ENCODE data around the gene PCYOX1L.
A peak's percentile ranks its signal among the peaks of the same experiment; 100 is the strongest.

PCYOX1L gene

GRCh38 chr5:149367249-149367971 is 9.6 kb downstream of the PCYOX1L start:
- DNase-seq (ENCODE audit: low read depth in 2 of 3, low spot score in 1 of 3), result peak in 2 of 3 donors; percentile 42 to 54

GRCh38 chr5:149367972-149368645 is 10.3 kb downstream of the PCYOX1L start:
- no peak for DNase-seq (ENCODE audit: low read depth in 2 of 3, low spot score in 1 of 3)

- no peak for DNase-seq (ENCODE audit: low read depth in 2 of 3, low spot score in 1 of 3)
Observed at GRCh38 chr5:149370878-149371277, 13.0 kb downstream of the PCYOX1L start.

GRCh38 chr5:149371296-149371962 is 13.6 kb downstream of the PCYOX1L start:
- DNase-seq (ENCODE audit: low read depth in 2 of 3, low spot score in 1 of 3), result peak; percentile 27 to 64 (median 47)

GRCh38 chr5:149372076-149372795 is 14.4 kb downstream of the PCYOX1L start:
- DNase-seq (ENCODE audit: low read depth in 2 of 3, low spot score in 1 of 3), result no peak

GRCh38 chr5:149372932-149373331 is 15.1 kb downstream of the PCYOX1L start:
- no peak for DNase-seq (ENCODE audit: low read depth in 2 of 3, low spot score in 1 of 3)

GRCh38 chr5:149374303-149374702 is 16.5 kb downstream of the PCYOX1L start:
- DNase-seq (ENCODE audit: low read depth in 2 of 3, low spot score in 1 of 3), result no peak

GRCh38 chr5:149374801-149375200 is 17.0 kb downstream of the PCYOX1L start:
- DNase-seq (ENCODE audit: low read depth in 2 of 3, low spot score in 1 of 3), result no peak

GRCh38 chr5:149375434-149375833 is 17.6 kb downstream of the PCYOX1L start:
- no peak for DNase-seq (ENCODE audit: low read depth in 2 of 3, low spot score in 1 of 3)

GRCh38 chr5:149376104-149376503 is 18.3 kb downstream of the PCYOX1L start:
- no peak for DNase-seq (ENCODE audit: low read depth in 2 of 3, low spot score in 1 of 3)

GRCh38 chr5:149376711-149377447 is 19.0 kb downstream of the PCYOX1L start:
- no peak for DNase-seq (ENCODE audit: low read depth in 2 of 3, low spot score in 1 of 3)

GRCh38 chr5:149378241-149378820 is 20.5 kb downstream of the PCYOX1L start:
- no peak for DNase-seq (ENCODE audit: low read depth in 2 of 3, low spot score in 1 of 3)

GRCh38 chr5:149379177-149379761 is 21.4 kb downstream of the PCYOX1L start, which contains the start of gene IL17B:
Gene IL17B (minus strand): TSS chr5:149379292. CDS start chr5:149379225, 67 bp downstream.
- DNase-seq (ENCODE audit: low read depth in 2 of 3, low spot score in 1 of 3), result no peak

GRCh38 chr5:149379818-149380374 is 22.1 kb downstream of the PCYOX1L start:
- DNase-seq (ENCODE audit: low read depth in 2 of 3, low spot score in 1 of 3), result no peak

GRCh38 chr5:149380466-149381121 is 22.7 kb downstream of the PCYOX1L start:
- no peak for DNase-seq (ENCODE audit: low read depth in 2 of 3, low spot score in 1 of 3)

- DNase-seq (ENCODE audit: low read depth in 2 of 3, low spot score in 1 of 3), result no peak
Observed at GRCh38 chr5:149381261-149381985, 23.6 kb downstream of the PCYOX1L start.

- DNase-seq (ENCODE audit: low read depth in 2 of 3, low spot score in 1 of 3), result peak; percentile 56 to 76 (median 63)
Observed at GRCh38 chr5:149381986-149382338, 24.1 kb downstream of the PCYOX1L start.

- no peak for DNase-seq (ENCODE audit: low read depth in 2 of 3, low spot score in 1 of 3)
Observed at GRCh38 chr5:149382517-149383220, 24.8 kb downstream of the PCYOX1L start.

Measured in stimulated activated CD4-positive, alpha-beta T cell treated with anti-CD3 and anti-CD28 coated beads, Interleukin-12 subunit alpha, Interleukin-12 subunit beta, amount 100 ng/mL, for 48 hours (primary cell).